MCF 10A (cell line): Measurements from ENCODE around the gene IRAK3. TPM values are rescaled to one million over a fixed set of nuclear protein-coding genes. Genes with fewer than 3 reads are reported as not detected.

Experiments used
- BruUV-seq: library from RNA; stranded (reverse); fragments of 400-500 nt; replicated peaks from 2 replicates; lab custom pipeline; 2021; lab: Mats Ljungman, UMichigan
- CTCF ChIA-PET: fragments of 300-600 bp; sonication (Branson Sonifier 250); formaldehyde crosslinking; extraction: SDS; loops from one replicate; lab custom pipeline; 2021; ENCODE audit warnings: antibody characterized with exemption, inconsistent platforms; lab: Yijun Ruan, JAX
- POLR2A ChIA-PET: fragments of 300-600, 350-650 bp; sonication (Branson Sonifier 250); formaldehyde crosslinking; extraction: SDS; loops from one replicate; lab custom pipeline; 2020; ENCODE audit warnings: antibody characterized with exemption, inconsistent platforms; lab: Yijun Ruan, JAX
- DNase-seq: peaks from one replicate; pipeline ENCODE4 v3.0.0-alpha.2; 2018; ENCODE audit not compliant: unreplicated experiment
- H3K27ac Mint-ChIP-seq: one replicate; pipeline ENCODE4 v1.8.0; 2022; ENCODE audit warnings: mild to moderate bottlenecking, low read depth, mixed read lengths; ENCODE audit not compliant: unreplicated experiment
- H3K27me3 Mint-ChIP-seq: one replicate; pipeline ENCODE4 v1.8.0; 2022; ENCODE audit warnings: mixed read lengths; ENCODE audit not compliant: insufficient read depth, unreplicated experiment
- H3K36me3 Mint-ChIP-seq: one replicate; pipeline ENCODE4 v1.8.0; 2022; ENCODE audit warnings: mild to moderate bottlenecking, moderate library complexity, mixed read lengths; ENCODE audit not compliant: insufficient read depth, unreplicated experiment
- H3K4me1 Mint-ChIP-seq: one replicate; pipeline ENCODE4 v1.8.0; 2022; ENCODE audit warnings: mixed read lengths; ENCODE audit not compliant: insufficient read depth, unreplicated experiment
- H3K4me3 Mint-ChIP-seq: one replicate; pipeline ENCODE4 v1.8.0; 2022; ENCODE audit warnings: mild to moderate bottlenecking, moderate library complexity, mixed read lengths; ENCODE audit not compliant: unreplicated experiment
- H3K9me3 Mint-ChIP-seq: one replicate; pipeline ENCODE4 v1.8.0; 2022; ENCODE audit warnings: mixed read lengths; ENCODE audit not compliant: unreplicated experiment
- intact Hi-C: fragments of 100-400 bp; cut with micrococcal nuclease; formaldehyde crosslinking; loops from 2 replicates; pipeline ENCODE4 v1.14.1; 2022
- total RNA-seq: library from RNA; stranded (reverse); gene quantifications from 2 replicates; pipeline ENCODE4 v1.2.3, GENCODE V29; 2022
- TF ChIP-seq, protein P1 (sequence below): fragments of 200-600 bp; IDR thresholded peaks from one replicate; pipeline ENCODE4 v1.8.0; 2022; ENCODE audit warnings: antibody characterized with exemption, mild to moderate bottlenecking; ENCODE audit not compliant: unreplicated experiment

IRAK3 gene
- total RNA-seq, 1 experiment from 2014 or later = not detected

DNA sequence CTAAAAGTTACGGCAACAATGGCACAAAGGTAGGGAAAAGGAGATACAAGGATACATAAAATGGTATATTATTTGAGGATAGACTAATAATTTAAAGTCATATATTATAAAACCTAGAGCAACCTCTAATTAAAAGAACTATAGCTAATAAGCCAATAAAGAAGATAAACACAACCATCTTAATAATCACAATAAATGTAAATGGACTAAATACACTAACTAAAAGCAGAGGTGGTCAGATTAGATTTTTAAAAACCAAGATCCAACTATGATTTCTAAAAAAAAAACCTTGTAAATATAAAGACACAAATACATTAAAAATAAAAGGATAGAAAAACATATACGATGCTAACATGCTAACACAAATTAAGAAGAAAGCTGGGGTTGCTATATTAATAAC is 47.7 kb upstream of the IRAK3 start:
- ChIA-PET POLR2A (interaction anchor here (0.6 to 2.7 kb wide), 5 partner anchors 10 to 450 kb away, joined by 3 to 13 read pairs (median 4); partner anchors contain the start of genes LLPH and TMBIM4), CTCF (interaction anchor here (0.6 to 0.9 kb wide), 5 partner anchors 9 to 1730 kb away, joined by 3 to 4 read pairs (median 3); no protein-coding TSS in a partner anchor)
- Mint-ChIP-seq H3K4me3 (no peak overlapping the region), H3K27me3 (no peaks in the 10 kb centered on the region), H3K4me1 (peaks cover 8% of the 10 kb centered on the region), H3K36me3 (peaks cover 69% of the 10 kb centered on the region), H3K9me3 (peaks cover 14% of the 10 kb centered on the region), H3K27ac (no peak overlapping the region)
- no TSS peak for BruUV-seq
- TF ChIP-seq, protein P1, sequence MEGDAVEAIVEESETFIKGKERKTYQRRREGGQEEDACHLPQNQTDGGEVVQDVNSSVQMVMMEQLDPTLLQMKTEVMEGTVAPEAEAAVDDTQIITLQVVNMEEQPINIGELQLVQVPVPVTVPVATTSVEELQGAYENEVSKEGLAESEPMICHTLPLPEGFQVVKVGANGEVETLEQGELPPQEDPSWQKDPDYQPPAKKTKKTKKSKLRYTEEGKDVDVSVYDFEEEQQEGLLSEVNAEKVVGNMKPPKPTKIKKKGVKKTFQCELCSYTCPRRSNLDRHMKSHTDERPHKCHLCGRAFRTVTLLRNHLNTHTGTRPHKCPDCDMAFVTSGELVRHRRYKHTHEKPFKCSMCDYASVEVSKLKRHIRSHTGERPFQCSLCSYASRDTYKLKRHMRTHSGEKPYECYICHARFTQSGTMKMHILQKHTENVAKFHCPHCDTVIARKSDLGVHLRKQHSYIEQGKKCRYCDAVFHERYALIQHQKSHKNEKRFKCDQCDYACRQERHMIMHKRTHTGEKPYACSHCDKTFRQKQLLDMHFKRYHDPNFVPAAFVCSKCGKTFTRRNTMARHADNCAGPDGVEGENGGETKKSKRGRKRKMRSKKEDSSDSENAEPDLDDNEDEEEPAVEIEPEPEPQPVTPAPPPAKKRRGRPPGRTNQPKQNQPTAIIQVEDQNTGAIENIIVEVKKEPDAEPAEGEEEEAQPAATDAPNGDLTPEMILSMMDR = no peak
- DNase-seq = no peak
- intact Hi-C loops = no loop called here

GRCh38 chr12:66142826-66143225 is 46.2 kb upstream of the IRAK3 start:
- ChIA-PET POLR2A (no interaction called here), CTCF (interaction anchor here (0.6 kb wide), 1 partner anchor 962 kb away, joined by 3 read pairs; no protein-coding TSS in a partner anchor)
- H3K36me3 Mint-ChIP-seq = peaks cover 63% of the 10 kb centered on the region
- no peak for DNase-seq
- H3K4me3 Mint-ChIP-seq = no peak overlapping the region
- intact Hi-C loops = no loop called here
- H3K4me1 Mint-ChIP-seq = peaks cover 8% of the 10 kb centered on the region
- H3K27me3 Mint-ChIP-seq = no peaks in the 10 kb centered on the region
- H3K9me3 Mint-ChIP-seq = peaks cover 14% of the 10 kb centered on the region
- no TSS peak for BruUV-seq
- H3K27ac Mint-ChIP-seq = no peak overlapping the region
- TF ChIP-seq, protein P1 = no peak

- ChIA-PET POLR2A (interaction anchor here (1.2 kb wide), 1 partner anchor 13 kb away, joined by 4 read pairs; the partner anchor contains the start of gene LLPH), CTCF (interaction anchor here (0.6 to 2.4 kb wide), 4 partner anchors 12 to 550 kb away, joined by 3 to 13 read pairs (median 4); partner anchors contain the start of gene LLPH)
- peaks cover 65% of the 10 kb centered on the region for H3K36me3 Mint-ChIP-seq
- H3K9me3 Mint-ChIP-seq = peaks cover 14% of the 10 kb centered on the region
- H3K27ac Mint-ChIP-seq = peak overlapping the region; percentile 82
- intact Hi-C loops = loop anchor here (2.0 kb wide), 1 partner anchor 265 kb away; no protein-coding TSS in a partner anchor
- DNase-seq = no peak
- H3K27me3 Mint-ChIP-seq = no peaks in the 10 kb centered on the region
- TF ChIP-seq, protein P1 = no peak
- no TSS peak for BruUV-seq
- no peak overlapping the region for H3K4me3 Mint-ChIP-seq
- peaks cover 8% of the 10 kb centered on the region for H3K4me1 Mint-ChIP-seq
Measured at GRCh38 chr12:66143868-66144267, 45.1 kb upstream of the IRAK3 start.
